Cerebellar cortex (tissue), 1 donor: ENCODE data around the gene EXOC3.
"Not testable (repeated sequence)": the region's sequence is repeated elsewhere in the genome, so short reads cannot be mapped to it uniquely, and the experiment has no call there.

ENCODE experiments used
- DNase-seq: peaks from one replicate; pipeline ENCODE4 v3.0.0-alpha.2; 2015; ENCODE audit warnings: low spot score

Gene EXOC3

GRCh38 chr5:502325-503079 lies 59.5 kb downstream of the EXOC3 start:
- DNase-seq: no peak

DNA sequence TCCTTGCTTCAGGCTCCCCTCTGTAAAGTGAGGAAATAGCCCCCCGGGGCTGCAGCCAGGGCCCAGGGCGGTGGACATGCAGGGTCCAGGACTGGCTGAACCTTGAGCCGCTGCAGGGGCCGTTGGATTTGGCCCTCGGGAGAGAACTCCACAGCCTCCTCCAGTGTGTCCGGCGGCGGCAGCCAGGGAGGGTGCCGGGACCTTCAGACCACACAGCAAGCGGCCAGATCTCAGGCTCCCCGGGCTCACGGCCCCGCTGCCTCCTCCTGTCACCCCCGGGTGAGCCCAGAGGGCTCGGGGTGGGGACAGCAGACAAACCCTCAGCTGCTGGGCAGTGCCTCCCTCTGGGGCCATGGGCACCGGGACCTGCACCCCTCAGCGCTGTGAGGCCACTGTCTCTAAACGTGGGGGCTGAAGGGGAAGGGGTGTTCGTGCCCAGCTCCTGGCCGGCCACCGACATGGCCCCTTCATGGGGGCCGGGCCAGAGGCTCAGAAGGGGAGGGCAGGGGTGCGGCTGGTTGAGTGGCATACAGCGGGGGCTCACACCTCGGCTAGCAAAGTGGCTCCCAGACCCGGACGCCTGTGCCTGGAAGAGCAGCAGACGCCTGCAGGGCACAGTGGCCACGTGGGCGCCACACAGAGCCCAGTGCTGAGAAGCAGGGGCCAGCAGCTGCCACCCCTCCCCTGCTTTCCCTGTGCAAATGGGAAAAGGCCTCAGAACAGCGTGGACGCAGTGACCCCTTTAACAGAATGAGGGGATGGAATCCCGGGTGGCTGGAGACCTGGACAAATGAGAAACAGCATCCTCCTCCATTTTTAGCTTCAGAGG lies 61.6 kb downstream of the EXOC3 start:
- DNase-seq: no peak

- no peak for DNase-seq
These were observed 63.1 kb downstream of the EXOC3 start for GRCh38 chr5:505951-506525.

- DNase-seq: not testable (repeated sequence)
These were observed 65.1 kb downstream of the EXOC3 start for GRCh38 chr5:507986-508575.

- DNase-seq: no peak
These were observed 66.7 kb downstream of the EXOC3 start for GRCh38 chr5:509611-510185.

- no peak for DNase-seq
These were observed 67.5 kb downstream of the EXOC3 start for GRCh38 chr5:510521-510920.

GRCh38 chr5:511476-511875 lies 68.5 kb downstream of the EXOC3 start:
- DNase-seq: no peak

- no peak for DNase-seq
These were observed 70.5 kb downstream of the EXOC3 start for GRCh38 chr5:513216-514100.

DNA sequence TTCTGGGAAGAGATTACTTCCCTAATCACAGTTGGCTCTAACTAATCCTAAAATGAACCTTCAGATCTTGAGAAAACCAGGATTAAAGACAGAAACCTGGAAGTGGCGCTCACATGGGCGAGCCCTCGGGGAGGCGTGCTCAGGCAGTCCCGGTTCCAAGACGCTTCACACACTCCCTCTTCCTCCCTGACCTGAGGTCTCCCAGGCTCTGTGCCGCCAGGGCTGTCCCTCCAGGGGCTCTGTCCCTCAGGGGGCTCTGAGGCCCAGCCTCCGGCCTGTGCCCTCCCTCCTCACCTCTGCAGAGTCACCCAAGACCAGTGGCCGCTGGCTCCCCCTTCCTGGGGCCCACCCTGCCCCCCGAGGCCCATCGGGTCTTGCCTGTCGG lies 71.1 kb downstream of the EXOC3 start:
- no peak for DNase-seq

DNA sequence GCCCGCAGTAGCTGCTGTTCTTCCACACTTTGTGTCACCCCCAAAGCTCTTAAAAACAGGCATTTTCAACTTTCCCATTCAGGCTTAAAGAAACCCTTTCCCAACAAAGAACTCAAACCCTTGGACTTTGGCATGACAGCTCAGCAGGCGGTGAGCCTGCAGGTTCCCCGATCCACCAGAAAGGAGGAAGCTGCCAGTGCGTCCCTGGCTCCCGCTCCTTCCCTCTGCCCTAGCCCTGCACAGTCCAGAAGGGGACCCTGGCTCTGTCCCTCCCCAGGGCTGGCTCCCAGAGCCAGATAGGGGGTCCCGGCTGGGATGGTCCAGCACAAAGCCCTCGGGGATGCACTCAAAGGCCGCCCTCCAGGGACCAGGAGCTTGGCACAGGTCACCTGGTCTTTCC lies 71.7 kb downstream of the EXOC3 start:
- DNase-seq: no peak

DNA sequence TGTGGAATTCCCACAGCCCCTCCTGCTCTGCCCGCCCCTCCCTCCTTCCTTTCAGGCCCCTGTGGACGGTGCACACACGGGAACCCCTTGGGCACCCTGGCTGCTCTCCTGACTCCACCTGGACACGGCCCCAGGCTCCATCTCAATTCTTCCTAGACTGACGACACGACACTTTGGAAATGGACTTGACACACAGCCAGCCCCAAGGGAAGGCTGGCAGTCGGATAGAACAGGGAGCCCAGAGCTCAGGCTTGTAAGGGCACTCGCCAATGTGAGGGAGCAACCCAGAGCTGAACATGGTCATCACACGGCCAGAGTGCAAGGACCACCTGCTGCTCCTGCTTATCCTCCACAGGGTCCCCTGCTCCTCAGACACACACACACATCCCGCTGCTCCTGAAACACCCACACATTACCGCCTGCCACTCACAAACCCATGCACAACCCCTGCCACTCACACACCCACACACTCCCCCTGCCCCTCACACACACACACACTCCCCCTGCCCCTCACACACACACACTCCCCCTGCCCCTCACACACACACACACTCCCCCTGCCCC lies 72.4 kb downstream of the EXOC3 start:
- peak; percentile 73 for DNase-seq

- peak; percentile 84 for DNase-seq
These were observed 73.5 kb downstream of the EXOC3 start for GRCh38 chr5:516338-516925.
